Ishikawa (cell line): ENCODE results near the gene PAK5.

Experiments used
- CEBPB ChIP-seq: IDR thresholded peaks from 2 replicates; pipeline ENCODE4 v1.6.1; 2012
- CREB1 ChIP-seq: IDR thresholded peaks from 2 replicates; pipeline ENCODE4 v1.6.1; 2012; ENCODE audit warnings: low read depth
- EGR1 ChIP-seq: IDR thresholded peaks from 2 replicates; pipeline ENCODE4 v1.6.1; 2012
- EP300 ChIP-seq: IDR thresholded peaks from 2 replicates; pipeline ENCODE4 v1.6.1; 2012; ENCODE audit warnings: borderline replicate concordance
- FOXM1 ChIP-seq: IDR thresholded peaks from 2 replicates; pipeline ENCODE4 v1.6.1; 2012; ENCODE audit warnings: low read depth, borderline replicate concordance
- NFIC ChIP-seq: IDR thresholded peaks from 2 replicates; pipeline ENCODE4 v1.6.1; 2012
- RAD21 ChIP-seq: IDR thresholded peaks from 2 replicates; pipeline ENCODE4 v1.6.1; 2012; ENCODE audit warnings: low read depth
- REST ChIP-seq: IDR thresholded peaks from 2 replicates; pipeline ENCODE4 v1.6.1; 2012; ENCODE audit warnings: low read depth, mild to moderate bottlenecking
- TAF1 ChIP-seq: IDR thresholded peaks from 2 replicates; pipeline ENCODE4 v1.6.1; 2012; ENCODE audit warnings: low read depth, mild to moderate bottlenecking
- TCF12 ChIP-seq: IDR thresholded peaks from 2 replicates; pipeline ENCODE4 v1.6.1; 2012; ENCODE audit warnings: low read depth
- TEAD4 ChIP-seq: IDR thresholded peaks from 2 replicates; pipeline ENCODE4 v1.6.1; 2012
- YY1 ChIP-seq: IDR thresholded peaks from 2 replicates; pipeline ENCODE4 v1.6.1; 2012; ENCODE audit warnings: low read depth
- ZBTB7A ChIP-seq: IDR thresholded peaks from 2 replicates; pipeline ENCODE4 v1.6.1; 2012; ENCODE audit warnings: low read depth
- TF ChIP-seq, protein P1 (sequence below): IDR thresholded peaks from 2 replicates; pipeline ENCODE4 v1.6.1; 2012
- TF ChIP-seq, protein P2 (sequence below): IDR thresholded peaks from 2 replicates; pipeline ENCODE4 v1.6.1; 2012

Gene PAK5

GRCh38 chr20:9663423-9663822 is 175.5 kb downstream of the PAK5 start:
- no peak for TF ChIP-seq EGR1
- no peak for TF ChIP-seq RAD21
- TF ChIP-seq TAF1 = no peak
- TF ChIP-seq, protein P1, sequence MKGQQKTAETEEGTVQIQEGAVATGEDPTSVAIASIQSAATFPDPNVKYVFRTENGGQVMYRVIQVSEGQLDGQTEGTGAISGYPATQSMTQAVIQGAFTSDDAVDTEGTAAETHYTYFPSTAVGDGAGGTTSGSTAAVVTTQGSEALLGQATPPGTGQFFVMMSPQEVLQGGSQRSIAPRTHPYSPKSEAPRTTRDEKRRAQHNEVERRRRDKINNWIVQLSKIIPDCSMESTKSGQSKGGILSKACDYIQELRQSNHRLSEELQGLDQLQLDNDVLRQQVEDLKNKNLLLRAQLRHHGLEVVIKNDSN = no peak
- TF ChIP-seq NFIC = no peak
- TF ChIP-seq TEAD4 = no peak
- no peak for TF ChIP-seq ZBTB7A
- TF ChIP-seq EP300 = no peak
- no peak for TF ChIP-seq FOXM1
- TF ChIP-seq, protein P2, sequence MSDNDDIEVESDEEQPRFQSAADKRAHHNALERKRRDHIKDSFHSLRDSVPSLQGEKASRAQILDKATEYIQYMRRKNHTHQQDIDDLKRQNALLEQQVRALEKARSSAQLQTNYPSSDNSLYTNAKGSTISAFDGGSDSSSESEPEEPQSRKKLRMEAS = no peak
- no peak for TF ChIP-seq REST

- TF ChIP-seq REST = peak; percentile 87
- TF ChIP-seq RAD21 = no peak
Observed at GRCh38 chr20:9660236-9660868, 178.5 kb downstream of the PAK5 start.

GRCh38 chr20:9647741-9648140 is 191.1 kb downstream of the PAK5 start:
- TF ChIP-seq FOXM1 = no peak
- no peak for TF ChIP-seq CEBPB
- TF ChIP-seq CREB1 = no peak
- TF ChIP-seq NFIC = no peak
- no peak for TF ChIP-seq EGR1
- no peak for TF ChIP-seq REST
- TF ChIP-seq RAD21 = no peak
- TF ChIP-seq TEAD4 = no peak
- TF ChIP-seq, protein P1 = no peak
- TF ChIP-seq TAF1 = no peak
- TF ChIP-seq YY1 = no peak
- no peak for TF ChIP-seq ZBTB7A
- TF ChIP-seq, protein P2 = no peak
- no peak for TF ChIP-seq TCF12
- no peak for TF ChIP-seq EP300

DNA sequence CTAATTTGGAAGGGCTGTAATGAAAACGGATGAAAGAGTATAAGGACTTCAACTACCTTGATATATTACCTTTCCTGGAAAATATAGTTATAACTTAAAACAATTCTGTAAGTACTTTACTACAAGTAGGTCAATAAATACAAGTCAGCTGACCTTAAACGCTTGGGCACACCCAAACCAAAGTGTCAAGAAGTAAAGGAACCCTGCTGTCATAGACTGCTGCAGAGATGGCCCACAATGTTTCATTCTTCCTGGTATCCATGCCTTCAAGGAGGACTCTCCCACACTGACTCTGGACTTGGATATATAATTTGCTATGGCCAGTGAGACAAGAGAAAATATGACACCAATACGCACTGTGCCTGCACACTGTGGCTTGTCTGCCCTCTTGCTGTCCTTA is 192.5 kb downstream of the PAK5 start:
- TF ChIP-seq EP300 (no peak), CREB1 (no peak), TCF12 (no peak), ZBTB7A (no peak), REST (no peak), CEBPB (no peak)
- TF ChIP-seq, protein P1 = no peak
- TF ChIP-seq, protein P2 = no peak
